Mucosa of rectum (tissue), 2 donors: ENCODE measurements around the gene TADA2B.
"Not testable (repeated sequence)": the region's sequence is repeated elsewhere in the genome, so short reads cannot be mapped to it uniquely, and the experiment has no call there.

Experiments used
- H3K27ac ChIP-seq, 2 donors: one replicate each; pipeline ENCODE4 v1.7.0; 2013; ENCODE audit warnings: inconsistent platforms in 2 of 2, low read depth in 2 of 2, low read length in 2 of 2
- H3K27me3 ChIP-seq, 2 donors: one replicate each; pipeline ENCODE4 v1.7.0; 2013; ENCODE audit warnings: low read length in 2 of 2; ENCODE audit not compliant: control insufficient read depth in 2 of 2, insufficient read depth in 2 of 2
- H3K36me3 ChIP-seq, 2 donors: one replicate each; pipeline ENCODE4 v1.7.0; 2013; ENCODE audit warnings: low read length in 2 of 2; ENCODE audit not compliant: control insufficient read depth in 2 of 2, insufficient read depth in 2 of 2
- H3K4me1 ChIP-seq, 2 donors: one replicate each; pipeline ENCODE4 v1.7.0; 2013; ENCODE audit warnings: low read length in 2 of 2, mild to moderate bottlenecking in 1 of 2; ENCODE audit not compliant: control insufficient read depth in 2 of 2, insufficient read depth in 2 of 2
- H3K4me3 ChIP-seq, 2 donors: one replicate each; pipeline ENCODE4 v1.7.0; 2013; ENCODE audit warnings: low read length in 2 of 2
- H3K9ac ChIP-seq, 2 donors: one replicate each; pipeline ENCODE4 v1.7.0; 2013; ENCODE audit warnings: low read length in 2 of 2, low read depth in 1 of 2, mild to moderate bottlenecking in 1 of 2
- H3K9me3 ChIP-seq, 2 donors: one replicate each; pipeline ENCODE4 v1.7.0; 2013; ENCODE audit warnings: low read length in 2 of 2; ENCODE audit not compliant: control insufficient read depth in 2 of 2
- donor health status: healthy.
- donor health status: Normal muscosa, but diverticular disease.

Gene TADA2B

DNA sequence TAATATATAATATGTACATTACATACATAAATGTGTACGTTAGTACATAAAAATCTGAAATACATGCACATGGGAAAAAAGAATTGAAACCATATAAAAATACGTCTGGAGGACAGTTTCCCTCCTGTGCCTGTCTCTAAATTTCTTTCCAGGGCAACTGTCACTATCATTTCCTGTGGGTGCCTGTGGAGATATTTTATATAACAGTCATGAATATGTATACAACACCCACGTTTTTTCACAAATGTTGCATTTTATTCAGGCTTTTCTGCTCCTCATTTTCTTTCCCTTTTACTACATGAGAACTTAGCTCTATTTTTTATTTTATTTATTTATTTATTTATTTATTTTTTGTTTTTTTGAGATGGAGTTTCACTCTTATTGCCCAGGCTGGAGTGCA lies 48.9 kb downstream of the TADA2B start:
- H3K9ac ChIP-seq, result no peak overlapping the region
- H3K27ac ChIP-seq, result no peak overlapping the region
- H3K9me3 ChIP-seq, result no peaks in the 10 kb centered on the region
- H3K36me3 ChIP-seq, result no peaks in the 10 kb centered on the region
- H3K4me1 ChIP-seq, result no peaks in the 10 kb centered on the region
- H3K27me3 ChIP-seq, result no peaks in the 10 kb centered on the region
- H3K4me3 ChIP-seq, result no peak overlapping the region

DNA sequence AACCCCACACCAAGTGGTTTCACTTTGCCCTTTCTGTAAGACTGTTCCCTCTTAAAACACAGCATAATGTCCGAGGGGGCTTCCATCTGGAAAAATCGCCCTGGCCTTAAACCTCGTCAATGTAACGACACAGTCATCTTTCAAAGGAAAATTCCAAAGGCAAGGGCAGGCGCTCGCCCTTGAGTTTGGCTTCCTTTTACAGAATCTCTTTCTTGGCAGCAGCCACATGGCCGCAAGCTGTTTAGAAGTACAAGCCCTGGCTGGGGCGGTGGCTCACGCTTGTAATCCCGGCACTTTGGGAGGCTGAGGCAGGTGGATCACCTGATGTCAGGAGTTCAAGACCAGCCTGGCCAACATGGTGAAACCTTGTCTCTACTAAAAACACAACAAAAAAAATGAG lies 51.7 kb downstream of the TADA2B start:
- H3K9me3 ChIP-seq, result no peaks in the 10 kb centered on the region
- no peak overlapping the region for H3K27ac ChIP-seq
- H3K4me3 ChIP-seq, result no peak overlapping the region
- no peaks in the 10 kb centered on the region for H3K27me3 ChIP-seq
- no peak overlapping the region for H3K9ac ChIP-seq
- no peaks in the 10 kb centered on the region for H3K36me3 ChIP-seq
- no peaks in the 10 kb centered on the region for H3K4me1 ChIP-seq

DNA sequence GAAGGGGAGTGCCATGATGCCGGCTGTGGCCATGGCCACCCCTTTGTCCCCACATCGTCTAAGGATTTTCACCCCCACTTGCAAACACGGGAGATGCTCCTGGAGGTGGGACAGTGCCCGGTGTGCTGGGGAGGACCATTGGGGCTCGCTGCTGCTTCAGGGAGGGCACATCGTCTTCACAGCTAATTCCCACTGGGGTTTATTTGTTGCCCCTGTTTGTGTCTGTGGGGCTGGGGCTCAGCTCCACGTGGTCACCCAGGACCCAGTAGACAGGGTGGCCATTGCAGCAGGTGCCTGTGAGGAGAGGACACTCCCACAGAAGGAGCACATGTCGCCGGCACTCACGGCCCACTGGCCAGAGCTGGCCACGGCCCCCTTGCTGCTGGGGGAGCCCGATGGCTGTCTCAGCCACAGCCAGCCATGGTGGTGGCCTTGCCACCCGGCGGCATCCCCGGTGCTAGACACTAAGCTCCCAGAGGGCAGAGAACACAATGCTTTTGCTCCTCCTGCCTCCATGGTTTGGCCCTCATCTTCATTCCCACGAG lies 52.5 kb downstream of the TADA2B start:
- H3K9ac ChIP-seq, result no peak overlapping the region
- H3K4me1 ChIP-seq, result no peaks in the 10 kb centered on the region
- H3K9me3 ChIP-seq, result no peaks in the 10 kb centered on the region
- no peaks in the 10 kb centered on the region for H3K27me3 ChIP-seq
- H3K4me3 ChIP-seq, result no peak overlapping the region
- H3K36me3 ChIP-seq, result no peaks in the 10 kb centered on the region
- H3K27ac ChIP-seq, result no peak overlapping the region

DNA sequence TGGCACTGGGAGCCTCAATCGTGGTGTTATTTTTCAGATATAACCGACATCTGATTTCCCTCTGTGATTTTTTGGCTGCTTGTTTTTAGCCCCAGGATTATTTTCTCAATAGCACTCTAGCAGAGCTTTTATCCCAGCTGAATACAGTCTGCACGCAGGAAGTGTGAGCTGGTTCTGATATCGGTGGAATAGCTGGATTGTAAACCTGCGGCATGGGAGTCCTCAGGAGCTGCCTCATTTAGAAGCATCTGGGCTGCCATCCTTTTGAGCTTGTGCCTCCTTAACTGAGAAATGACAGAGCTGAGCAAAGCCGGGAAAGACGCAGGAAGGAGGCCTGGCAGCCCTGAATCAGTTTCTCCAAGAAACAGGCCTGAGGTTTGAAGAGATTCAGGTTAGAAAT lies 53.1 kb downstream of the TADA2B start:
- H3K36me3 ChIP-seq, result no peaks in the 10 kb centered on the region
- no peak overlapping the region for H3K27ac ChIP-seq
- H3K9me3 ChIP-seq, result no peaks in the 10 kb centered on the region
- H3K4me3 ChIP-seq, result no peak overlapping the region
- no peaks in the 10 kb centered on the region for H3K4me1 ChIP-seq
- H3K9ac ChIP-seq, result no peak overlapping the region
- H3K27me3 ChIP-seq, result no peaks in the 10 kb centered on the region

DNA sequence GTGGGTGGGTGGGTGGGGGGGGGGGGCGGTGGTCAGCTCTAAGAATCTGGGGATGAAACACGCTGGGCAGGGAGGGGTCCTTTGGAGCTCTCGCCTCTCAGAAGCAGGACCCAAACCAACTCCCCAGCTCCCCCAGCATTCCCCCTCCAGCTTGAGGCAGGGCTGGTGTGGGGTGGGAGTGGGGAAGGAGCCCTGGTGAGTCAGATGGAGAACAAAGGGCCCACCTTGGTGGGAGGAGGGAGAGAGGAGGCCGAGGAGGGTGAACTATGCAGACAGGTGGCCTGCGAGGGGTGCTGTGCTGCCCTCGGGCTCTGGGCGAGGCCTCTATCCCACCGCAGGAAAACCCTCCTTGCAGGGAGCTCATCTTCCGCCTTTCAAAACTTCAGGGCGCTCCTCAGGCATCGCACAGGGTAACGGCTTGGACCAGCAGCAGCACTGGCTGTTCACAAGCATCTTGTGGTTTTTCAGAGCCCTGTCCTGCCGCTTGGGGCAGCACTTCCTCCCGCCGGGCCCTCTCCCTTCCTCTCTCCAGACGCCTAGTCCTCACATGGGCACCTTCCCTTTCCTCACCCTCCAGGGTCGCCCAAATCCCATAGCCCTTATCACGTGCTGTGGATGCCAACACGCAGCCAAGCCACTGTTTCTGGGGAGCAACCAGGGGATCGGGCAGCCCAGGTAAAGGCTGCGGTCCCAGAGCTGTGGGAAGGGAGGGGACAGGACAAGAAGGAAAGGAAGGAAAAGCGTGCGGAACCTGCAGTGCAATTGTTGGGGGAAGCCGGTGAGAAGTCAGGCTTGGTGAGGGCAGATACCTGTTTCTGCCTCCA lies 58.7 kb downstream of the TADA2B start:
- no peaks in the 10 kb centered on the region for H3K36me3 ChIP-seq
- no peaks in the 10 kb centered on the region for H3K9me3 ChIP-seq
- peak overlapping the region; percentile 73 to 75 for H3K4me3 ChIP-seq
- H3K27me3 ChIP-seq, result no peaks in the 10 kb centered on the region
- H3K9ac ChIP-seq, result peak overlapping the region in 1 of 2 donors; percentile 63
- peaks cover 19 to 22% of the 10 kb centered on the region in 2 donors for H3K4me1 ChIP-seq
- H3K27ac ChIP-seq, result no peak overlapping the region

DNA sequence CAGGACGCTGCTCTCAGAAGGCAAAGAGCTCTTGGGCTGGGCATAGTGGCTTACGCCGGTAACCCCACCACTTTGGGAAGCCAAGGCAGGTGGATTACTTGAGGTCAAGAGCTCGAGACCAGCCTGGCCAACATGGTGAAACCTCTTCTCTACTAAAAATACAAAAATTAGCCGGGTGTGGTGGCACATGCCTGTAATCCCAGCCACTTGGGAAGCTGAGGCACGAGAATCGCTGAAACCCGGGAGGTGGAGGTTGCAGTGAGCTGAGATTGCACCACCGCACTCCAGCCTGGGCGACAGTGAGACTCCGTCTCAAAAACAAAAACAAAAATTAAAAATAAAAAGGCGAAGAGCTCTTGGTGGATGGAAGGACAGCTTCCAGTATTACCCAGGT lies 59.3 kb downstream of the TADA2B start:
- not testable (repeated sequence) for H3K36me3 ChIP-seq, H3K9me3 ChIP-seq, H3K27me3 ChIP-seq
- H3K4me1 ChIP-seq, result peaks cover 19 to 22% of the 10 kb centered on the region in 2 donors
- peak overlapping the region; percentile 86 to 89 for H3K27ac ChIP-seq
- peak overlapping the region; percentile 75 to 76 for H3K4me3 ChIP-seq
- peak overlapping the region; percentile 76 to 83 for H3K9ac ChIP-seq

DNA sequence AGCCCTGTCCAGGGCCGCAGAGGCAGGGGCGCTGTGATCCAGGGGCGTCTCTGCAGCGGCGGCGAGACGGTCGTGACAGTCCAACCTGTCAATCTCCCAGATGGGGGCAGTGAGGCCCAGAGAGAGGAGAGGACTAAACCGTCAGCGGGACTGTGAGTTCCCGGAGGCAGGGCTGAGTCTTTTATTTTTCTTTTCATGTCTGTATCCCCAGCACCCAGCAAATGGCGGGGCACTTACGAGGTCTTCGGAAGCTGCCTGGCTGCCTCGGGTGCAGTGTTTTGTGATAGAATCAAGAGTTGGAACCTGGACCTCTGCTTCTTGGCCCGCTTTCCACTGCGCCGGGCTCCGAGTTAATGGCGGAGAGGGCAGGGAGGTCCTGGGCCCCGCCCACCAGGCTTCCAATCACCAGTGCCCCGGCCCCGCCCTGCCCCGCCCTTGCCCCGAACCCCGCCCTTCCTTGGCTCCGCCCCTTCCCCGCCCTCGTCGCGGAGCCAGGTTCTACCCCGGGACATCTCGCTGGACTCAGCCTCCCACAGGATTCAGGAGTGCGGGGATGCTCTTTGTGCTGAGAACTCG lies 59.9 kb downstream of the TADA2B start:
- no peaks in the 10 kb centered on the region for H3K27me3 ChIP-seq
- H3K27ac ChIP-seq, result peak overlapping the region; percentile 86 to 89
- peak overlapping the region; percentile 76 to 83 for H3K9ac ChIP-seq
- H3K36me3 ChIP-seq, result no peaks in the 10 kb centered on the region
- no peaks in the 10 kb centered on the region for H3K9me3 ChIP-seq
- H3K4me3 ChIP-seq, result peak overlapping the region; percentile 75 to 76
- peaks cover 19 to 22% of the 10 kb centered on the region in 2 donors for H3K4me1 ChIP-seq

DNA sequence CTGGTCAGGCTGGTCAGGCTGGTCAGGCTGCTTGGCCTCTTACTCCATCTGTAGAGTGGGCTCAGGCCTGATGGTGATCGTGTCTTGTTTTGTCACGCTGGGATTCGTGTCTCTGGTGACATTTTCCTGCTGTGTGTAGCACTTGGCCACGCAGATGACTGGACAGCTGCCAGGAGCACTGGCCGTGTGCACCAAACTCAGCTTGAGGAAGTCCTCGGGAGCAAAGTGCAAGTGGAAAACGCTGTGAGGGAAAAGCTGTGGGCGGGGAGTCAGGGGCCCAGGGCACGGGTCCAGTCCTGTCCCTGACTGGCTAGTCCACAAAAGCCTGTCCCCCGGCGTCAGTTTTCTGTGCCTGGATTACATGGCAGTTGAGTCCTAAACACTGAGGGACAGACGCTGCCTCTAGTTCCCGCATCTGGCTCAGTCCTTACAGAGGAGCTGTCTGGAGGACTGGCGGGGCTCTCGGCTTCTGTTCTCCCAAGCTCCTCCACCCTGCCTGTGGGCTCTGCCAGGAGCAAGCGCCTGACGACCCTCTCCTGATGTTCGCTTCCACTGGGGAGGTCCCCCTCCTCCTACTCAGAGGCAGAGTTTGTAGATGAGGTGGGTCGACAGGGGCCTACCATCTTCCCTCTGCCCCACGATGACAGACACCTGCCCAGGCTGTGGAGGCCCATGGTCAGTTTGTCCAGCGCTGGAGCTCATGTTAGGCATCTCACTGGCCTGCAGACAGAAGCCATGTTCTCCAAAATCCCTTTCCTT lies 60.6 kb downstream of the TADA2B start:
- Histone ChIP-seq H3K9me3 (no peaks in the 10 kb centered on the region), H3K36me3 (no peaks in the 10 kb centered on the region), H3K4me1 (peaks cover 19 to 22% of the 10 kb centered on the region in 2 donors), H3K4me3 (peak overlapping the region; percentile 54 to 75), H3K9ac (peak overlapping the region; percentile 50 to 68), H3K27me3 (no peaks in the 10 kb centered on the region), H3K27ac (peak overlapping the region; percentile 86 to 89)

DNA sequence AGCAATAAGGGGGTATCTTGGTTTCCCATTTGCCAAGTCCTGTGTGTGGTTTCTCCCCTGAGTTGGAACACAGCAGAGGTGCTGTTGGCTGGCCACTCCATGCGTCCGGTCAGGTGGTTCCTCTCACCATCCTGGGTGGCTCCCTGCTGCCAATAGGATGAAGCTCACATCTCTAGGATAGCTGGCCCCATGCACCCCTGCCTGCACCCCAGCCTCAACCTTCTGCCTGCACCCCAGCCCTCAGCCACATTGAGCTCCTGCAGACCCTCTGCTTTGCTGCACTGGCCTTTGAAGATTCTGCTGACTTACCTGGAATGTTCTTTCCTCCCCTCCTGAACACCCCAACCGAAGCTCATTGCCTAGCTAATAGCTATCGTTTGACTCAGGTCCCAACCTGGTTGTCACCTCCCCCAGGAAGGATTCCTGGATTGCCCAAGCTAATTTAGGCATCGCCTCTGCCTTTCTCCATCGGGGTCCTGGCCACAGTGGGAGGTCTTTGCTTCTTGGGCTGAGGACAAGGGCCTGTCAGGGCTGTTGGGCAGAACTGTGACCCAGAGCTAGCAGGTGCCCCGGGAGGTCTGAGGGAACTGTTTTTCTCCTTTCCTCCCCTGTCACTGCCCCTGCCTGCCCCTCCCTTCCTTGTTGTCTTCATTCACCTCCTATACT lies 61.3 kb downstream of the TADA2B start:
- Histone ChIP-seq H3K4me1 (peaks cover 19 to 22% of the 10 kb centered on the region in 2 donors), H3K27me3 (no peaks in the 10 kb centered on the region), H3K4me3 (no peak overlapping the region), H3K9ac (no peak overlapping the region), H3K27ac (peak overlapping the region in 1 of 2 donors; percentile 89), H3K9me3 (no peaks in the 10 kb centered on the region), H3K36me3 (no peaks in the 10 kb centered on the region)
